Cerebellar nuclear complex (tissue), 1 donor: Measurements from ENCODE around the gene NKIRAS1.
"Not testable (repeated sequence)": the region's sequence is repeated elsewhere in the genome, so short reads cannot be mapped to it uniquely, and the experiment has no call there.

Experiments used
- DNase-seq, 2 experiments: peaks; one replicate each; lab custom pipeline; 2025; lab: John Stamatoyannopoulos, UW

NKIRAS1 gene

DNA sequence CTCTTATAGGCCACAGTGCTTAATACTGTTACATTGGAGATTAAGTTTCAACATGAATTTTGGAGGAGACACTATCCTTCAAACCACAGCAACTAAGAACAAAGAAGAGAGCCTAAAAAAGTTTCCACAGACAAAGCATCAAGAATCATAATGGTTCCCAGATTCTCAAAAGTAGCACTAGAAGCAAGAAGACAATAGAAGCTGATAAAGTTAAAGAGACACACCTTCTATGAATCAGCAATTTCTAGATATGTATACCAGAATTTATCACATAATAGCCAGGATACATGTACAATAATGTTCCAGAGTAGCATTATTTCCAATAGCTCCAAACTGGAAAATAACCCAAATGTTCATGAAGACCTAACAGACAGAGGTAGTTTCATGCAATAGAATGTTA is 12.2 kb downstream of the NKIRAS1 start:
- no peak for DNase-seq

DNA sequence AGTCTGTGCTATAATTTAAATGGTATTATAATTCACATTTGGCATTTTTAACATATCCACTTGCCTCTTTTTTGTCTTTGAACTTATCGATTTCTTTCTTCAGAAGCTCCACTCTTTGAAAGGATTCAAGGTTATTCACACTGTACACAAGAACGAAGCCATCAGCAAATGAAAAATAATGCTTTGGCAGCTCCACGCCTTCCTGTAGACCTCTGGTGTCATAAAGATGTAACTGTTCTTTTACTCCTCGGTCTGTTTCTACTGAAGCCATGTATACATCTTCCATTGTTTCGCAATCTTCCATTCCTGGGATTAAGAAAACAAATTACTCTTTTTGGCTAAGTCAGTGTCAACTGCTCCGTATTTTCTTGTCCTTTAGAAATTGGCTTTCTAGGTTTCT is 16.0 kb downstream of the NKIRAS1 start:
- no peak for DNase-seq

- no peak for DNase-seq
These were observed 21.6 kb downstream of the NKIRAS1 start for GRCh38 chr3:23895181-23895580.

- no peak for DNase-seq
These were observed 22.3 kb downstream of the NKIRAS1 start for GRCh38 chr3:23894254-23895061.

- DNase-seq: no peak
These were observed 26.8 kb downstream of the NKIRAS1 start for GRCh38 chr3:23889950-23890349.

DNA sequence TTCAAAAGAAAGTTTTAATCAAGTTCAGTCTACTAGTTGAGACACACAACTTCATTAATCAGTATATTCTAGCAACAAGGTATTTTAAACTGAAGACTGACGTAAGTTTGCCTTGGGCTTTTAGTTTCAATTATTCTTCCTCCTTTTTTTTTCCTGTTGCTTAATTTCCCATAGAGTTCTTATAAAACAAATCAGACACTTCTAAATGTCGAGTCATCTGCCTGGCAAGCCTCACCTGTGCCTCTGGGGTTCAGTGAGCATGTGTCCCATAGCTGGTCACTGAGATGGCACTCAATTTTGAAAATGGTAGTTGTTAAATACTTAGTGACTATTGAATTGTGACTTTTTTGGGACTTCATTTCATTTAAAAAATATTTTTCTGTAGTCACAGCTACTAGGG is 27.4 kb downstream of the NKIRAS1 start:
- DNase-seq: no peak

- DNase-seq: no peak
These were observed 28.1 kb downstream of the NKIRAS1 start for GRCh38 chr3:23888617-23889228.

- no peak for DNase-seq
These were observed 30.5 kb downstream of the NKIRAS1 start for GRCh38 chr3:23886311-23886710.

- no peak for DNase-seq
These were observed 31.6 kb downstream of the NKIRAS1 start for GRCh38 chr3:23885210-23885609.

DNA sequence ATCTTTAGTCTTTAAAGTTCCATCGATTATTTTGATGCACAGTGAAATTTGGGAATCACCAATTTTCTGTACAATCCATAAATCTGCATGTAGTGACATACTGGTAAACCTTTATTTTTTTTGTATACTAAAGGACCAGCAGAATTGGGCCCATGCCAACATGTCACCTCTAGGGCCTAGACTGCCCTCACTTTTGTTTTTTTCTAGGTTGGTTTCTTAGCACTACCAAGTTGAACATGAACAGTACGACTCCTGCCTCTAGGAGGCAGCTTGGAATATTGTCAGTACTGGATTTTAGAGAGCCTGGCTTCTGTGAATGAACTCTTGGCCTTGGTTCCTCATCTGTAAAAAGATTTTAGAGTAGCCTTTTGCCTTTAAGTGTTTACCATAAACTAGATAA is 32.3 kb downstream of the NKIRAS1 start:
- no peak for DNase-seq

DNA sequence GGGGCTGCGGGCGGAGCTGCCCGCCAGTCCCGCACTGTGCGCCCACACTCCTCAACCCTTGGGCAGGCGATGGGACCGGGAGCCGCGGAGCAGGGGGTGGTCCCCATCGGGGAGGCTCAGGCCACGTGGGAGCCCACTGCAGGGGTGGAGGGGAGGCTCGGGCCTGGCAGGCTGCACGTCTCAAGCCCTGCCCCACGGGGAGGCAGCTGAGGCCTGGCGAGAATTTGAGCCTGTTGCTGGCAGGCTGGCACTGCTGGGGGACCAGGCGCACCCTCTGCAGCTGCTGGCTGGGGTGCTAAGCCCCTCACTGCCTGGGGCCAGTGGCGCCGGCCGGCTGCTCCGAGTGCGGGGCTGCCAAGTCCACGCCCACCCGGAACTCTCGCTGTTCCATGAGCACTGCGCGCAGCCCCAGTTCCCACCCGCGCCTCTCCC is 34.3 kb downstream of the NKIRAS1 start:
- no peak for DNase-seq

GRCh38 chr3:23881993-23882392 is 34.8 kb downstream of the NKIRAS1 start:
- not testable (repeated sequence) for DNase-seq

- DNase-seq: no peak
These were observed 36.0 kb downstream of the NKIRAS1 start for GRCh38 chr3:23880703-23881339.

GRCh38 chr3:23879485-23879884 is 37.3 kb downstream of the NKIRAS1 start:
- DNase-seq: no peak

- no peak for DNase-seq
These were observed 39.3 kb downstream of the NKIRAS1 start for GRCh38 chr3:23877329-23877980.

- DNase-seq: no peak
These were observed 39.9 kb downstream of the NKIRAS1 start for GRCh38 chr3:23876923-23877322.

- no peak for DNase-seq
These were observed 41.6 kb downstream of the NKIRAS1 start for GRCh38 chr3:23875113-23875725.

DNA sequence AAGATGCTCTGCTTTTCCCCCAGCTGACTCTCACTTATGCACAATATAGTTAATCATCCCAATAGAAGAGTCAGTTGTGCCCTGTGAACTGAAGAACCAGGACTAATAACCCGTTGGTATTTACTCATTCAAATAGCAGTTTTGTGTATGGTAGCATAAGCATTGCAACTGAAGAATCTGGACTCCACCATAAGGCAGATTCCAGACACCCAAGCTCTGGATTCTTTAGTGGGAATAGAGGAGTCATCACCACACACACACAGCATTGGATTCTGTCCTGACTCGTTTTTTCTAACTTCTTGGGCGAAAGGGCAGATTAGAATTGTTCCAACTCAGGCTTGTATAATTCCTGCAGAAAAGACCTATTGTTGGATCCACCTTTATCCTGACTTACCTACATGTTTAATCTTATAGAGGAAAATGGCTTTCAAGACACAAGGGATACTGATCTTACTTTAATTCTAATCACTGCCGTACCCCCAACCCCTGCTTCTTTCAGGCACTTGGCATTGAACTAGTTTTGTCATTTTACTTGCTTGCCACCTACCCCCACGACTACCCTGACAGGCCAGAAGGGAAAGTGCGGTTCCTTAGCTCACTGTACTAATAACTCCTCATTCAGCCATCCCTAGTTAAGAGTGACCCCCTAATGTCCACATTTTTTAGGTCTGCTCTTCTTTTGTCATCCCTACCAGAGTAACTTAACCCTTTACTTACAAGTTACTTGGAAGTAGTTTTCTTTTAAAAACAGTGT is 42.3 kb downstream of the NKIRAS1 start:
- DNase-seq: no peak

DNA sequence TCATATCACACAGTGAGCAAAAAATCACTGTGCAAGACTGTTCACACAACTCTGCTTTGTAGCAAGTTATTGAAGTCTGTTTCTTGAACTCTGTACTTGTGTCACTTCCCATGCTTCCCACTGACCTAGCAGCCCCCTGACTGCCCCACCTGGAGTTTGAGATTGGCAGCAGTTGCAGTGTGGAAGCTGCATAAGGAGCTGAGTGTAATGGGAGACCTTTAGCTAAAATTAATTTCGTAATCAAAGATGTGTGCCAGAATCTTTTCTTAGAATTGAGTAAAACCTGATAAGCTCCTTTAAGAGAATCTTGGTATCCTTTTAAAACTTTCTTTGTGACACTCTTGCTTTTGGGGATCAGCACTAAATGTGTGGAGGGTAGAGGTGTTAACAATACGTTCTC is 42.8 kb downstream of the NKIRAS1 start:
- DNase-seq: no peak

- no peak for DNase-seq
These were observed 44.5 kb downstream of the NKIRAS1 start for GRCh38 chr3:23872330-23872729.

- not testable (repeated sequence) for DNase-seq
These were observed 45.4 kb downstream of the NKIRAS1 start for GRCh38 chr3:23871361-23871760.
